Neuronal stem cell (in vitro differentiated cells): ENCODE measurements around the gene USO1.

Source experiments
- DNase-seq: peaks from one replicate; pipeline ENCODE4 v3.0.0-alpha.2; 2013; ENCODE audit warnings: low spot score
- H2AFZ ChIP-seq: one replicate; pipeline ENCODE4 v1.6.1; 2013; ENCODE audit warnings: mild to moderate bottlenecking, low read length, inconsistent platforms
- H2AK5ac ChIP-seq: 2 replicates; pipeline ENCODE4 v1.6.1; 2013; ENCODE audit warnings: low read depth, mild to moderate bottlenecking, inconsistent platforms, low read length, moderate library complexity, mixed read lengths
- H2BK120ac ChIP-seq: 2 replicates; pipeline ENCODE4 v1.6.1; 2013; ENCODE audit warnings: low read depth, mild to moderate bottlenecking, inconsistent platforms, low read length, moderate library complexity, mixed read lengths
- H2BK12ac ChIP-seq: one replicate; pipeline ENCODE4 v1.6.1; 2013; ENCODE audit warnings: low read length, inconsistent platforms
- H2BK15ac ChIP-seq: 2 replicates; pipeline ENCODE4 v1.6.1; 2013; ENCODE audit warnings: mild to moderate bottlenecking, low read length, inconsistent platforms, mixed read lengths
- H2BK5ac ChIP-seq: one replicate; pipeline ENCODE4 v1.6.1; 2013; ENCODE audit warnings: inconsistent platforms, mild to moderate bottlenecking, low read length, moderate library complexity
- H3K14ac ChIP-seq: one replicate; pipeline ENCODE4 v1.6.1; 2013; ENCODE audit warnings: low read length, inconsistent platforms
- H3K18ac ChIP-seq: 2 replicates; pipeline ENCODE4 v1.6.1; 2013; ENCODE audit warnings: low read length, inconsistent platforms
- H3K23ac ChIP-seq: 2 replicates; pipeline ENCODE4 v1.6.1; 2013; ENCODE audit warnings: low read depth, mild to moderate bottlenecking, mixed read lengths, low read length, inconsistent platforms; ENCODE audit not compliant: poor library complexity
- H3K27ac ChIP-seq: replicated peaks from 3 replicates; pipeline ENCODE4 v1.5.1; 2013; ENCODE audit warnings: low read length, inconsistent platforms
- H3K27me3 ChIP-seq, 3 experiments: 2 replicates each; pipeline ENCODE4 v1.6.1; 2013; ENCODE audit warnings: low read length in 3 of 3, mild to moderate bottlenecking in 2 of 3, inconsistent platforms in 1 of 3, low read depth in 1 of 3, mixed read lengths in 1 of 3, moderate library complexity in 1 of 3; ENCODE audit not compliant: control insufficient read depth in 3 of 3, insufficient read depth in 3 of 3
- H3K36me3 ChIP-seq, 2 donors: replicated peaks in 1 of 2; 2 replicates each; pipeline ENCODE4 v1.6.1; 2013; ENCODE audit warnings: low read length in 2 of 2; ENCODE audit not compliant: control insufficient read depth in 2 of 2, insufficient read depth in 2 of 2
- H3K4ac ChIP-seq: 2 replicates; pipeline ENCODE4 v1.6.1; 2013; ENCODE audit warnings: inconsistent platforms, mild to moderate bottlenecking, low read length, moderate library complexity
- H3K4me1 ChIP-seq, 2 donors: 1 replicate in 1 of 2; 2 replicates in 1 of 2; pipeline ENCODE4 v1.6.1; 2013; ENCODE audit warnings: low read length in 2 of 2, low read depth in 1 of 2; ENCODE audit not compliant: control insufficient read depth in 2 of 2, insufficient read depth in 1 of 2
- H3K4me2 ChIP-seq: one replicate; pipeline ENCODE4 v1.6.1; 2013; ENCODE audit warnings: mild to moderate bottlenecking, low read length, inconsistent platforms; ENCODE audit not compliant: insufficient read depth, poor library complexity, severe bottlenecking
- H3K4me3 ChIP-seq, 2 donors: 2 replicates each; pipeline ENCODE4 v1.5.1; 2013; ENCODE audit warnings: low read length in 2 of 2, mild to moderate bottlenecking in 2 of 2, inconsistent platforms in 1 of 2, moderate library complexity in 1 of 2
- H3K79me1 ChIP-seq: one replicate; pipeline ENCODE4 v1.6.1; 2013; ENCODE audit warnings: low read depth, mild to moderate bottlenecking, inconsistent platforms, low read length, moderate library complexity
- H3K9ac ChIP-seq: one replicate; pipeline ENCODE4 v1.6.1; 2013; ENCODE audit warnings: mild to moderate bottlenecking, low read depth, low read length, inconsistent platforms; ENCODE audit not compliant: poor library complexity
- H3K9me3 ChIP-seq, 2 donors: replicated peaks in 1 of 2; 2 replicates each; pipeline versions ENCODE3 to v1.6.1; 2013; ENCODE audit warnings: low read length in 2 of 2, mild to moderate bottlenecking in 2 of 2, inconsistent platforms in 1 of 2, low read depth in 1 of 2, mixed read lengths in 1 of 2, moderate library complexity in 1 of 2; ENCODE audit not compliant: control insufficient read depth in 2 of 2, insufficient read depth in 1 of 2
- H4K8ac ChIP-seq: one replicate; pipeline ENCODE4 v1.6.1; 2013; ENCODE audit warnings: low read depth, mild to moderate bottlenecking, inconsistent platforms, low read length, moderate library complexity
- H4K91ac ChIP-seq: one replicate; pipeline ENCODE4 v1.6.1; 2013; ENCODE audit warnings: low read length, low read depth, mild to moderate bottlenecking, inconsistent platforms; ENCODE audit not compliant: poor library complexity
- WGBS, 2 donors: extraction: QIAGEN DNeasy Blood & Tissue Kit; methylation state at CpG; one replicate each; pipeline ENCODE4 v1.1.7; 2013; ENCODE audit warnings: missing lambda C conversion rate in 2 of 2, mixed read lengths in 1 of 2; ENCODE audit not compliant: insufficient read length in 2 of 2, insufficient replicate concordance in 1 of 2; ENCODE audit errors: extremely low coverage in 2 of 2; 5-methylcytosine and 5-hydroxymethylcytosine counted together

Gene USO1

DNA sequence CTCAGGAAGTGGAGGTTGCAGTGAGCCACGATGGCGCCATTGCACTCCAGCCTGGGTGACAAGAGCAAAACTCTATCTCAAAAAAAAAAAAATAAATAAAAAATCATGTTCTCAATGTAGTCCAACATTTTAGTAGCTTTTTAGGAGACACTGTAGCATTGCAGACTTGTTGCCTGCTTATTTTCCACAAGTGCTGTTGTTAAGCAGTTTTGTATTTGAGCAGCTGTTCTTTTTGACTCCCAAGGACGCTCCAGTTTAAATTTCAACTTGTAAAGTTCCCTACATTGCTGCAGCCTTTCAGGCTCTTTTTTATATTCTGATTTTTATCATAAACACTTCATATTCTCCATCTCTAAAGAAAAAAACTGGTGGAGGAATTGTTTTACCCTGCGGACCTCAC lies 94.7 kb downstream of the USO1 start:
- Histone ChIP-seq H3K79me1 (no peaks in the 10 kb centered on the region), H4K8ac (no peak overlapping the region), H3K9me3 (no peaks in the 10 kb centered on the region), H3K4me1 (no peaks in the 10 kb centered on the region), H2AFZ (no peak overlapping the region), H2BK120ac (no peak overlapping the region), H3K4me3 (no peak overlapping the region), H3K27me3 (no peaks in the 10 kb centered on the region), H2BK5ac (no peak overlapping the region), H2BK12ac (no peak overlapping the region), H3K18ac (no peak overlapping the region), H2BK15ac (no peak overlapping the region), H3K9ac (no peak overlapping the region), H3K23ac (no peak overlapping the region), H2AK5ac (no peak overlapping the region), H3K27ac (no peak overlapping the region), H3K4ac (no peak overlapping the region), H3K4me2 (no peak overlapping the region), H3K14ac (no peak overlapping the region), H4K91ac (no peak overlapping the region), H3K36me3 (peaks cover 5 to 21% of the 10 kb centered on the region in 2 donors)
- no CpG with 5 or more reads among the region's 4 CpGs for WGBS, 2 donors
- no peak for DNase-seq

- Histone ChIP-seq H4K8ac (no peak overlapping the region), H3K27ac (no peak overlapping the region), H3K4me1 (no peaks in the 10 kb centered on the region), H2AFZ (no peak overlapping the region), H2BK120ac (no peak overlapping the region), H3K79me1 (no peaks in the 10 kb centered on the region), H2BK15ac (no peak overlapping the region), H2BK5ac (no peak overlapping the region), H3K9ac (no peak overlapping the region), H3K4ac (no peak overlapping the region), H3K4me2 (no peak overlapping the region), H2AK5ac (no peak overlapping the region), H3K14ac (no peak overlapping the region), H3K36me3 (peaks cover 0 to 10% of the 10 kb centered on the region in 2 donors), H3K9me3 (no peaks in the 10 kb centered on the region), H3K4me3 (no peak overlapping the region), H3K23ac (no peak overlapping the region), H3K18ac (no peak overlapping the region), H2BK12ac (no peak overlapping the region), H3K27me3 (no peaks in the 10 kb centered on the region), H4K91ac (no peak overlapping the region)
- no CpG with 5 or more reads among the region's 2 CpGs for WGBS, 2 donors
- no peak for DNase-seq
Observed at GRCh38 chr4:75820197-75820596, 95.8 kb downstream of the USO1 start.

- no CpG with 5 or more reads among the region's 3 CpGs for WGBS, 2 donors
- Histone ChIP-seq H3K18ac (no peak overlapping the region), H3K9me3 (no peaks in the 10 kb centered on the region), H4K8ac (no peak overlapping the region), H3K27ac (no peak overlapping the region), H2AFZ (no peak overlapping the region), H3K36me3 (peaks cover 0 to 5% of the 10 kb centered on the region in 2 donors), H3K79me1 (no peaks in the 10 kb centered on the region), H2BK15ac (no peak overlapping the region), H3K4me2 (no peak overlapping the region), H2BK5ac (no peak overlapping the region), H2BK120ac (no peak overlapping the region), H2BK12ac (no peak overlapping the region), H3K27me3 (no peaks in the 10 kb centered on the region), H3K4me3 (no peak overlapping the region), H3K14ac (no peak overlapping the region), H3K9ac (no peak overlapping the region), H3K4me1 (no peaks in the 10 kb centered on the region), H4K91ac (no peak overlapping the region), H2AK5ac (no peak overlapping the region), H3K23ac (no peak overlapping the region), H3K4ac (no peak overlapping the region)
- no peak for DNase-seq
Observed at GRCh38 chr4:75820676-75821075, 96.3 kb downstream of the USO1 start.

DNA sequence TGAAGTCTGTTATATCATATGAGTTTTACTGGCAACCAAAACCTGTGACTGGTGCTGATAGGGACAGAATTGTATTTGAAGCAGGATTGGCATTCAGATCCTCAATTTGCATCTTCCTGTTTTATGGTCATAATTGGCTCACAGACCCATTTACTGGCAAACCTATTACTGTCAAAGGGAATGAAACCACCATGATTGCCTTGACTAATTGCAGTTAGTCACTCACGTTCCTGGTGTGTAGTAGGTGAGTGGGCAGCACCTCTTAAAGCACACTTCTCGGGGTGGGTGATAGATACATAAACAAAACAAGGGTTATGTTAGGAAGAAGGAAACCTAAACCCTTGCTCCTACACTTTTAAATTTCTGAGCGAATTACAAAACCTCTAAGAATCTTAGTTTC lies 96.8 kb downstream of the USO1 start:
- WGBS, 2 donors, result no CpG with 5 or more reads among the region's 3 CpGs
- H3K18ac ChIP-seq, result no peak overlapping the region
- no peaks in the 10 kb centered on the region for H3K4me1 ChIP-seq

More for the DNA sequence above, 96.8 kb downstream of the USO1 start:
- Histone ChIP-seq H3K4me3 (no peak overlapping the region), H2BK12ac (no peak overlapping the region), H2AFZ (no peak overlapping the region), H3K36me3 (peaks cover 0 to 4% of the 10 kb centered on the region in 2 donors), H3K14ac (no peak overlapping the region), H3K27ac (no peak overlapping the region), H3K27me3 (no peaks in the 10 kb centered on the region), H2AK5ac (no peak overlapping the region), H2BK5ac (no peak overlapping the region), H3K4ac (no peak overlapping the region), H3K23ac (no peak overlapping the region), H3K9ac (no peak overlapping the region), H3K9me3 (no peaks in the 10 kb centered on the region), H2BK15ac (no peak overlapping the region), H4K91ac (no peak overlapping the region), H3K79me1 (no peaks in the 10 kb centered on the region), H3K4me2 (no peak overlapping the region), H4K8ac (no peak overlapping the region), H2BK120ac (no peak overlapping the region)
- DNase-seq, result no peak
